ENCODE results near the gene EML4.

Gene EML4

GRCh38 chr2:42296226-42296625, 127.1 kb downstream of the EML4 start:
- TF ChIP-seq SPI1 (IDR thresholded peaks at IDR 0.05; ENCODE audit: borderline replicate concordance, low read depth) (no peak), REST (IDR thresholded peaks at IDR 0.05; ENCODE audit: insufficient replicate concordance, low read depth) (no peak), POLR2AphosphoS5 (IDR thresholded peaks at IDR 0.05; ENCODE audit: low read depth) (no peak), GABPA (IDR thresholded peaks at IDR 0.05; ENCODE audit: low read depth) (no peak)
- TF ChIP-seq, protein P1, sequence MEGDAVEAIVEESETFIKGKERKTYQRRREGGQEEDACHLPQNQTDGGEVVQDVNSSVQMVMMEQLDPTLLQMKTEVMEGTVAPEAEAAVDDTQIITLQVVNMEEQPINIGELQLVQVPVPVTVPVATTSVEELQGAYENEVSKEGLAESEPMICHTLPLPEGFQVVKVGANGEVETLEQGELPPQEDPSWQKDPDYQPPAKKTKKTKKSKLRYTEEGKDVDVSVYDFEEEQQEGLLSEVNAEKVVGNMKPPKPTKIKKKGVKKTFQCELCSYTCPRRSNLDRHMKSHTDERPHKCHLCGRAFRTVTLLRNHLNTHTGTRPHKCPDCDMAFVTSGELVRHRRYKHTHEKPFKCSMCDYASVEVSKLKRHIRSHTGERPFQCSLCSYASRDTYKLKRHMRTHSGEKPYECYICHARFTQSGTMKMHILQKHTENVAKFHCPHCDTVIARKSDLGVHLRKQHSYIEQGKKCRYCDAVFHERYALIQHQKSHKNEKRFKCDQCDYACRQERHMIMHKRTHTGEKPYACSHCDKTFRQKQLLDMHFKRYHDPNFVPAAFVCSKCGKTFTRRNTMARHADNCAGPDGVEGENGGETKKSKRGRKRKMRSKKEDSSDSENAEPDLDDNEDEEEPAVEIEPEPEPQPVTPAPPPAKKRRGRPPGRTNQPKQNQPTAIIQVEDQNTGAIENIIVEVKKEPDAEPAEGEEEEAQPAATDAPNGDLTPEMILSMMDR (IDR thresholded peaks at IDR 0.05; ENCODE audit: insufficient read depth, low read length), result no peak
- Histone ChIP-seq H3K4me3 (replicated peaks; ENCODE audit: insufficient read depth, low read length) (no peak overlapping the region), H3K27me3 (ENCODE audit: insufficient read depth, poor library complexity, severe bottlenecking) (no peaks in the 10 kb centered on the region), H3K27ac (replicated peaks) (no peak overlapping the region)
- DNase-seq (ENCODE audit: low read depth in 1 of 2, low spot score in 1 of 2), result no peak

DNA sequence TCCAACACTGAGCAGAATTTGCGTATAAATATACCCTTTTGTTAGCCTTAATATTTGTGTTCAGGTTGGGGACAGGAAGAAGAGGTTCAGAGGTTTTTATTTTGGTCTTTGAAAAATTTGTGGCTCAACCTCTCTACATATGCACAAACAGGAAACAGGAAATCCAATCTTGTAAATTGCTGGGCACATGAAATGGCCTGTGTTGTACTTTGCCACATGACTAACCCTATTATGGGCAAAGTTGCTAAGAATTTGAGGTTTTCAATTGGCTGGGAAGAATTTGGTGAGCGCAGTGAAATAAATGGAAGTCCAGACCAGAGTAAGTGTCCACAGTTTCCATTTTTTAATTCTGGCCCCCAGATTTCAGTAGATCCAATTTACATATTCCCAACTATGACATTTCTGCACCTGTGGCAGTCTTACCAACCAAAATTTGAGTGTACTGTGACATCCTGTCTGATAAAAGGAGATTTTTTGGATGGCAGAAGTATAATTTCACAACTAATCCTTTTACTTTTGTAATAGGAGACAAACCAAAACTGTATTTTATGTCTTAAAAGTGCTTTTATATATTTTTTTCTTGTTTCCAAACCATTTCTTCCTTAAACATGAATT, 128.3 kb downstream of the EML4 start:
- DNase-seq (ENCODE audit: low read depth in 1 of 2, low spot score in 1 of 2), result no peak
- TF ChIP-seq GABPA (IDR thresholded peaks at IDR 0.05; ENCODE audit: low read depth) (no peak), SPI1 (IDR thresholded peaks at IDR 0.05; ENCODE audit: borderline replicate concordance, low read depth) (no peak), REST (IDR thresholded peaks at IDR 0.05; ENCODE audit: insufficient replicate concordance, low read depth) (no peak), POLR2AphosphoS5 (IDR thresholded peaks at IDR 0.05; ENCODE audit: low read depth) (no peak)
- TF ChIP-seq, protein P1 (IDR thresholded peaks at IDR 0.05; ENCODE audit: insufficient read depth, low read length), result no peak
- H3K4me3 ChIP-seq (replicated peaks; ENCODE audit: insufficient read depth, low read length), result no peak overlapping the region
- H3K27me3 ChIP-seq (ENCODE audit: insufficient read depth, poor library complexity, severe bottlenecking), result no peaks in the 10 kb centered on the region
- H3K27ac ChIP-seq (replicated peaks), result no peak overlapping the region

DNA sequence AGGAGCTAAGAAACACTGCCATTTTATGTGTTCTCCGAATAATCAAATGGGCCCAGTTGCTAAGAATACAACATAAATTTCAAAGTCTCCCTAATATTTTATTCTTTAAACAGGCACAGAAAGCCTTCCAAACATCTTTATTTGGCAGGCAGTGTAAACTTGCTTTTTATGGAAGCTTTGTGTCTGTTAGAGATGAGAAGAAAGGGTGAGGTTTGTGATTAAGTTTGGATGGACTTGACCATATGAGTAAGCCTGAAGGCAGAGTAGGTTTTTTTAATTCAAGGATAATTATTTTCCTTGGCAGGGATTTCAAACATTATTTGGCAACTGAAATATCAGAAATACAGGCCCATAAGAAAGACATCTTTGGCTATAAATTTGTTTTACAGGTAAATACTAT, 129.0 kb downstream of the EML4 start:
- no peak overlapping the region for H3K4me3 ChIP-seq (replicated peaks; ENCODE audit: insufficient read depth, low read length)
- DNase-seq (ENCODE audit: low read depth in 1 of 2, low spot score in 1 of 2), result no peak
- TF ChIP-seq GABPA (IDR thresholded peaks at IDR 0.05; ENCODE audit: low read depth) (no peak), SPI1 (IDR thresholded peaks at IDR 0.05; ENCODE audit: borderline replicate concordance, low read depth) (no peak), REST (IDR thresholded peaks at IDR 0.05; ENCODE audit: insufficient replicate concordance, low read depth) (no peak), POLR2AphosphoS5 (IDR thresholded peaks at IDR 0.05; ENCODE audit: low read depth) (no peak)
- TF ChIP-seq, protein P1 (IDR thresholded peaks at IDR 0.05; ENCODE audit: insufficient read depth, low read length), result no peak
- H3K27me3 ChIP-seq (ENCODE audit: insufficient read depth, poor library complexity, severe bottlenecking), result no peaks in the 10 kb centered on the region
- no peak overlapping the region for H3K27ac ChIP-seq (replicated peaks)
